ENCODE results near the gene STRN3. TPM values are rescaled to one million over a fixed set of nuclear protein-coding genes. Genes with fewer than 3 reads are reported as not detected.
A peak's percentile ranks its signal among the peaks of the same experiment; 100 is the strongest.
"Not testable (repeated sequence)": the region's sequence is repeated elsewhere in the genome, so short reads cannot be mapped to it uniquely, and the experiment has no call there.

The STRN3 gene
- total RNA-seq, 1 donor from 2014 or later: 86.4 TPM

DNA sequence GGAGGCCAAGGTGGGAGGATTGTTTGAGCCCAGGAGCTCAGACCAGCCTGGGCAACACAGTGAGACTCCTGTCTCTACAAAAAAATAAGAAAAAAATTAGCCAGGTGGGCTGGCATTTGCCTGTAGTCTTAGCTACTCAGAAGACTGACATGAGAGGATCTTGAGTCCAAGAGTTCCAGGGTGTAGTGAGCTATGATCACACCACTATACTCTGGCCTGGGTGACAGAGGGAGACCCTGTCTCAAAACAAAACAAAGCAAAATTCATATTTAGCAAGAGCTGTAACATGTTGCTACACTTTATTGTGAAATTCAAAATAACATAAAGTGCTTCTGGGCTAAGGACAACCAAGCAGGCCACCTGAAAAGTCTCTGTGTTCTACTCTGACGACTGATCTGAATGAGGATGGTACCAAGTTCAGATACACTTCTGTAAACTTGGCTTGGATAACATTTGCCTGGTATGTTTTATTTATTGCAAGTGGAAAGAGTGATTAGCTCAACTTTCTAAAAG, 11.6 kb upstream of the STRN3 start:
- DNase-seq: no peak

DNA sequence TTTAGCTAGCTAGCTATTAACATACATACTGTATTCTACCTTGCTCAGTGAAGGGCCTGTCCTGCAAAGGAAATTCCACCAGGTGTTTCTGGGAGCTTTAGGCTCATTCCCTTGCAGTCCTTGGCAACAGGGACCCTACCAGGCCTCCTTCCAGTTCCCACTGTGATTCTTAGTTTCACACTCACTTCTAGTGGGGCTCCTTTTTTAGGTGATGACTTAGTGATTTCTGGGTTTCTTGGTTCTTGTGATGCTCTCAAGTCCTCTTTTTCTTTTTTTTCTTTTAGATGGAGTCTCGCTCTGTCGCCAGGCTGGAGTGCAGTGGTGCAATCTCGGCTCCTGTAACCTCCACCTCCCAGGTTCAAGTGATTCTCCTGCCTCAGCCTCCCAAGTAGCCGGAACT, 10.4 kb upstream of the STRN3 start:
- DNase-seq: no peak

DNA sequence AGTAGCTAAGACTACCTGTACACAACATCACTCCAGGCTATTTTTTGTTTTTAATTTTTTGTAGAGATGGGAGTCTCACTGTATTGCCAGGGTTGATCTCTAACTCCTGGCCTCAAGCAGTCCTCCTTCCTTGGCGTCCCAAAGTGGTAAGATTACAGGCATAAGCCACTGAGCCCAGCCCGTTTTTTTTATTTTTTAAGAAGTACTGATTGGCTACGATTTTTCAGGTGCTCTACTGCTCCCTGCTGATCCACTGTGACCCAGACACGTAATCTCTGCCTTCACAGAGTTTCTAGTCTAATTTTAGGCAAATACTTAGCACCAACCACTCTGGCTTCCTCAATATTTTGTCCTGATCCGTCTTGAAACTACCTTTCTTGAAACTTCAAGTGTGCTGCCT, 4.3 kb upstream of the STRN3 start:
- no peak for DNase-seq

DNA sequence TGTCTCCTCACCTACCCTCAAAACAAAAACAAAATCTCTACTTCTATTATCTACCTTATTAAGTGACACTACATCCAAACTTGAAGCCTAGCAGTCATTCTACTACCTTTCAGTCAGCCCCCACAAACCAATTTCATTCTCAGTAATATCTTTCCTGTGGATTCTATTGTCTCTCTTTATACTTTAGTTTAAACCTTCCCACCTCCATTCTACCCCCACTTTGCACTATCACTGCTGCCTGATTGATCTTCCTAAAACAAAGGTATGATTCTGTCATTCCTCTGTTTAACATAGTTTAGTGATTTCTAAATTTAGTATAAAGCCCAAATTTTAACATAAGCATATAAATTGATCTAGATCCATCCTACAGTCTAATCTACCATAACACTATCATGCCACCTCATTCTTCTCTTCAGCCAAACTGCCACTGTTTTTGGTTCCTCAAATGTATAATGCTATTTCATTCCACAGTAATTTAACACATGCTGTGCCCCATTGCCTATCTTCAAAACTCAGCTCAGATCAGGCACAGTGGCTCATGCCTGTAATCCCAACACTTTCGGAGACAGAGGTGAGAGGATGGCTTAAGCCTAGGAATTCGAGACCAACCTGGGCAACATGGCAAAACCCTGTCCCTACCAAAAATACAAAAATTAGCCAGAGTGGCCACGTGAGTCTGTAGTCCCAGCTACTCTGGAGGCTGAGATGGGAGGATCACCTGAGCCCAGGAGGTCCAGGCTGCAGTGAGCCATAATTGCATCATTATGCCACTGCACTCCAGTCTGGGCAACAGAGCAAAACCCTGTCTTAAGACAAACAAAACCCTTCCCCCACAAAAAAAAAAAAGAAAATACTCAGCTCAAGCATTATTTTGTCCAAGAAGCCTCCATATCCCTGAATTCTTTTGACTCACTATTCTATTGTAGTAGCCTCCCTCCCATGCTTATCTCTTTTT, 3.1 kb upstream of the STRN3 start:
- no peak for DNase-seq

DNA sequence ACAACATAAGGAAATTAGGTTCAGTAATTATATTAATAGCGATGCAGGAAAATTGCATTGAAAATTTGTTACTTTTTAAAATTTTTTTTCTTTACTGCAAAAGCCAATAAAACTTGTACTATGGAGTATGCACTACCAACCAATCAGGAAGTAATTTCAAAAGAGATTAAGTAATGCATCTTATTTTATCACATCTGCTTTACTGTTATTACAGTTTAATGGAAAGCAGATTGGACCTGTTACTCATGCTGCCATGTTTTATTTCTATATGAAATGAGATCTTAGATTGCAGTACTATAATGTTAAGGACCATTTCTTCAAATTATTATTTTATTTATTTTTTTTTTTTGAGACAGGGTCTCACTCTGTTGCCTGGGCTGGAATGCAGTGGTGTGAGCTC, 1.7 kb upstream of the STRN3 start:
- no peak for DNase-seq

DNA sequence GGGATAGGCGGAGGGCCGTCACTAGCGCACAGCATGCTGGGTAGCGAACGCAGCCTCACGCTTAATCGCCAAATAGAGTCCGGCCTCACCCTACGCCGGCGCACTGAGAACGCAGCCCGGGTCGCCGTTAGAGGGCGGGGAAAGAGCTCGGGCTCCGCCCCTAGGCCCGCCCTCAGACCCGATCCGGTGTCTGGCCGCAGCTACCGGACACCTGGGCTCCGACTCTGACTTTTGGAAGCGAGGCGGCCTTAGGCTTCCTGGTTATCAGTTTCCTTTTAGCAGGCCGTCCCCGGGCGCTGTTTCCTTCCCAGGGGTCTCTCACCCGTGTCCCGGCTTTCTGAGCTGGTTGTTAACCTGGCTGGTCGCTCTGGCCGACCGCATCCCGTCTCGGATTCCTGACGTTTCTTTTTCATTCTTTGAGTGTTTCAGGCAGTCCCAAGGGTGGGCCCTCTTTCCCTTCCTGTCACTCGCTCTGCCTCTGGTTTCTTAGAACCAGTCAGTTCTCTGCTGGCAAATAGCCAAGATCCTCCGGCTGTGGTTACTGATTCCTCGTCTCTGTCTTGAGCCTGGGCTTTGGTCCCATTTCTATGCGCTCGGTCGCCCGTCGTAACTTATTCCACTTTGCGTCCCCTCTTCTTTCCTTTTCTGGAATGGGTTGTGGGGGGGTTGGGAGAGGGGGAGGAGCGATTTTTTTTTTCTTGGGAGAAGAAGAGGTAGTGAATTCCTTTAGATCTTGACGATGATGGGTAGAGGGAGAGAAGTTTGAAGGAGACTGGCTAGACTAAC, 464 bp upstream of the STRN3 start:
- peak; percentile 99 for DNase-seq

DNA sequence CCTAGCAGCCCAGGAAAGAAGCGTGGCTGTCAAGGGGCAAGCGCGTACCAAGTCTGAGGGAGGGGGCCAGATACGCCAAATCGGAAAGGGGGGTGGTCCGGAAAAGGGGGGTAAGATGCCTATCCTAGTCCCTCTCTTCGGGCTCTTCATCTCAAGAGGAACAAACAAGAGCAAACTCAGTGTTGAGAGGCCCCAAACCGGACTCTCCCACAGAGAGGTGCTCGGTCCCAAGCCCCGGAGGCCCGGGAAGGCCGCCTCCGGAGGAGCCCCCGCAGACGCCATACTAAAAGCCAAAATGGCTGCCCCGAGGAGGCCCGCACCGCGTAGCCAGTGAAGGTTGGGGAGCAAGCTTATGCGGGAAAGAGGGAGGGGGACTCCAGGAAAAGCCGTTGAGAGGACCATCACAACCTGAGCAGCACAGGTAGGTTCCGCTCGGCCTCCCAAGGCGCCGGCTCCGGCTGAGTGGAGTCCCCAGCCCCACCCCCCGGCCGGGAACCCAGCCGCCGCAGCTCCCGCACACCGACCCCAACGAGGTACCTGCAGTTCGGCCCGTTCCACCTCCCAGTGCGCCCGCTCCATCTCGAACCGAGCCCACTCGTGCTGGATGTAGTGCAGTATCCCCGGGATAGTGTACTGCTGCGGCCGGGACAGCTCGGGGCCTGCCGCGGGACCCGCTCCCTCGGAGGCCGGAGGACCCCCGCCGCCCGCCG, 657 bp downstream of the STRN3 start, which contains the start of gene AP4S1:
Gene AP4S1, plus strand, starts transcription at position 283 of the 710 bp plus-strand sequence. CDS start 40,548 bp downstream, outside the sequence.
- peak; percentile 68 for DNase-seq

DNA sequence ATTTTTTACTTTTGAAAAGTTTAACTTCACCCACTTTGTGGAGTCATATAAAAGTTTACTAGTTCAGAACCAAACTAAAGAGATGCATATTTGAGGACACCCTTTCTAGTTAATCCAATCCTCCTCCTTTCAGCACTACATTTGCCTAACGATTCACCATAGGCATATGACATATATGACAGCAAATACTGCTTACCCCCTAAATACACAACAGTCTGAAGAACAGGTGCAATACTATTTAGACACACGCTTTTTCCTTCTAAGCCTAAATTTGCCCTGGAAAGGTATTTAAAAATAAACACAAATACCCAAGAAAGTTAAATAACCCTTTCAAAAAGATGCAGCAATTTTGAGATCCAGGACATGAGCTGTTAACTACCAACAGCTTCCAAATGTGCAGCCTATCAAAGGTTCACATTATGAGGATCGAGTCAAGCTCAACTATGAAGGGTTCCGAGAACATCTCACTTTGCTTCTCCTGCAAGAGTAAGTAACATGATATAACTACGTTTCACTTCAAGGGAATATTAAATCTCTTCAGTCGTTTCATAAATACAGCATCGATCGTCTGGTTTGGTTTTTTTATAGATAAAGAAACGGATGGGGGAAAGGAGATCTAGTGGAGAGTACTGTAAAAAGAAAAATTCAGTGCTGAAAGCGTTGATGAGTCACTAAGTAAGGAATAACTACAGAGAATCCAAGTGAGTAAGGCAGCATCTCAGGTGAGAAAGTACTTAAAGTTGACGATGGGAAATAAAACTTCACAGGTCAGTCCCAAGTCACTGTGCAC, 1.4 kb downstream of the STRN3 start:
- no peak for DNase-seq

DNA sequence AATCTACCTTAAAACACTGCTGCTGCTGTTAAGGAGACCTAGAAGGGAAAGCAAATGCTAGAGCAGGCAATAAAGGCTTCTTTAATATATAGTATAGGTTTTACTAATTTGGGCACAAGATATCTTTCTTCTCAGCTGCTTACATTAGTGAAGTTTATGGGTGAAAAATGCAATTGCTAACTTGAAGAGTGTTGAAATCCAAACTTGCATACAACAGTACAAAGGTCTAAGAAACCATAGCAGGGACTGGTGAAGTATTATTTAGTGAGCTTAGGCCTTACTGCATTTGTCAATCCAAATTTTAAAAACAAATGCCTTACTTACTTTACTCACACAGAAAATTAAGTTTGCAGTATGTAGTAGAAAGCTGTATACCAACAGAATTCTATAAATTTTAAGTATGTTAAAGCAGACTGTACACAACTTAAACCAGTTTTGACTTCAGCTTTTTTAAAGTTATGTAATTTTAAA, 2.1 kb downstream of the STRN3 start:
- no peak for DNase-seq

DNA sequence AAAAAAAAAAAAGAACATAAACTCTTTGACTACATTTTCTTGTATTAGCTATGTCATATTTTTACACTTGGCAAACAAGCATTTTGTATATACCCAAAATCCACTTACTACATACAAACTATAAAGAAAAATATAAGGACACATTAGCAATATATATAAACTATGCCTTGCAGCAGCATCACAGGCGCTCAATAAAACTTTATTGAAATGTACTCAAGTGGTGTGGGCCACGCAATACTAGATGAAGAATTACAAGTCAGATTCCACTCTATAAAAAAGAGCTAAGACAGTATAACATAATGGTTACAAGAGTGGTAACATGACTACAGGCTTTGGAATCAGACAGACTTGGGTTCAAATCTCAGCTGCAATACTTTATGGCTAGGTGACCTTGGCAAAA, 3.8 kb downstream of the STRN3 start:
- no peak for DNase-seq

DNA sequence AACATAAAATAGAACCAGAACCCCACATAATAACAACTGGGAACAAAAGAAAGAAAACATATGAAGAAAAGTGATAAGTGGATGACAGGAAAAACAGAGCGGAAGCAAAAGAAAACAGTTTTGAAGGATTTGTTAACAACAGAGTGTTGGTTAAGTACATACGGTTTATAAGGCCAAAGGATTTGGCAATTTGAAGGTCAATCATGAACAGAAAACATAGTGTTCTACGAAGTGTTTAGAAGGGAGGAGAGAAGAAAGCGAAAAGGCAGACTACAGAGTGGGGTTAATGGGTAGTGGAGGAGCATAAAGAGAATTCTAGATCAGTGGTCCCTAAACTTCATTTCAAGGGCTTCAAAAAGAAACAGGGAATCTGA, 4.6 kb downstream of the STRN3 start:
- no peak for DNase-seq

DNA sequence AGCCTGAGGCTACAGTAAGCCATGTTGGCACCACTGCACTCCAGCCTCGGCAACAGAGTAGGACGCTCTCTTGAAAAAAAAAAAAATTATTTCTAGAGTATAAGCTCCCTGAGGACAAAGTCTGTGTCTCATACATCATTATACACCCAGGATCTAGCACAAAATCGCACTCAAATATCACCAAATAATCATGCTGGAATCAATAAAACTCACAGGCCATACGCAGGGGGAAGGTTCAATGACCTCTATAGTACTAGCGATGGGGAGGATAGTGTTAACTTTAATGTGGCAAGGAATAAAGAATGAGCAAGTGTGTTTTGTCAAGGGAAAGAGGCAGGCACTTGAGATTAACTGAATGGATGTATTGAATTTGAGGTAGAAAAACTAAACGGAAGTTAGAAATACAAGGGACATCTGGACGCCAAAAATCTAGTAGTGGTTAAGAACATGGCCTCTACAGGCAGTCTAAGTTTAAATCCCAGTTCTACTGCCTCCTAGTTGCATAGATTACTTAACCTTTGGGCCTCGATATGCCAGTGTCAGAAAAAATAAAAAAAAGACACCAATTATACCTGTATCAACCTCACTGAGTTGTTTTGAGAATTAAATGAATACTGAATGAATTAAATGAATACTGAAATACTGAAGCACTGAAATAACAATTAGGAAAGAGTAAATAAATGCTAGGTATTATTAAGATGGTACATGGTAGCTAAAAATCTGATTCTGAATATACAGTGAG, 5.2 kb downstream of the STRN3 start:
- no peak for DNase-seq

DNA sequence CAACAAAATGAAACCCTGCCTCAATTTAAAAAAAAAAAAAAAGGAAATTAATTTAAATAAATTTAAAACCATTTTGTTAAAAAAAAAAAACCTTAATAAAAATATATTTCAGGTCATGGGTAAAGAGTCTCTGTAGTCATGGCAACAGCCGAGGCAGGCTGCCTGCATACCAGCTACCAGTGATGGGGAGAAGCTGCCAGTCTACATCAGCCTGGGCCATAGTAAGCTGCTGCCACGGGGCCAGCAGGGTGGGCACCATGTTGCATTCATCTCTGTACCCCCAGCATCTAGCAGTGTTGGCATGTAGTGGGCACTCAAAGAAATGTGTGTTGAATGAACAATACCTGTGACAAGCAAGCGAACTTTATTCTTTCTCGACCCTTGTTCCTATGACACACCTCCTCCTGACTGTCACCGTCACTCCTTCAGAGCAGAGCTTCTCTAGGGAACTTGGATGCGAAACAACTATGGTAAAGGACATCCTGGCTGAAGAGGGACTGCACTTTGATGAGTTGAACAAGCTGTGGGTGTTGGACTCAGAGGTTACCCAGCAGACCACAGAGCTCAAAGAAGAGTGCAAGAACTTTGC, 8.0 kb downstream of the STRN3 start:
- no peak for DNase-seq

DNA sequence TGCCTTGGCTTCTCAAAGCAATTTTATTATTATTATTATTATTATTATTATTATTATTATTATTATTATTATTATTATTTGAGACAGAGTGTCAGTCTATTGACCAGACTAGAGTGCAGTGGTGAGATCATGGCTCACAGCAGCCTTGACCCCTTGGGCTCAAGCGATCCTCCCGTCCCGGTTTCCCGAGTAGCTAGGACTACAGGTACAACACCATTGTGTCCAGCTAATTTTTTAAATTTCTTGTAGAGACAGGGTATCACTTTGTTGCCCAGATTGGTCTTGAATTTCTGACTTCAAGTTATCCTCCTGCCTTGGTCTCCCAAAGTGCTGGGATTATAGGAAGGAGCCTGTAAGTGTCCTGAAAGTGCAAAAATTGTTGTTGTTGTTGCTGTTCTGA, 12.3 kb downstream of the STRN3 start:
- no peak for DNase-seq

DNA sequence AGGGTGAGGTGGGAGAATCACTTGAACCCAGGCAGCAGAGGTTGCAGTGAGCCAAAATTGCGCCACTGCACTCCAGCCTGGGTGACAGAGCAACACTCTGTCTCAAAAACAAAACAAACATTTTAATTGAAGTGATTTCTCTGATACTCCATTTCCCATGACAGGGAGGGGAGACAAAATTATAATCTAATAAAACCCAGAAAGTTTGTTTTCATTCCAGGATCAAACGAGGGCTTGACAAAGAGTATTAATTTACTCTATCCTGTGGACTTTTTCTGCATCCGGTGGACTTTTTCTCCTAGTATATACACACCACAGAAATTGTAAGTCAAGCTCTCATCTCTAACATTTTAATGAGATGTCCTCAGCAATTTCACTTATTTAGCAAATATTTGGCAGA, 15.2 kb downstream of the STRN3 start:
- DNase-seq: no peak

DNA sequence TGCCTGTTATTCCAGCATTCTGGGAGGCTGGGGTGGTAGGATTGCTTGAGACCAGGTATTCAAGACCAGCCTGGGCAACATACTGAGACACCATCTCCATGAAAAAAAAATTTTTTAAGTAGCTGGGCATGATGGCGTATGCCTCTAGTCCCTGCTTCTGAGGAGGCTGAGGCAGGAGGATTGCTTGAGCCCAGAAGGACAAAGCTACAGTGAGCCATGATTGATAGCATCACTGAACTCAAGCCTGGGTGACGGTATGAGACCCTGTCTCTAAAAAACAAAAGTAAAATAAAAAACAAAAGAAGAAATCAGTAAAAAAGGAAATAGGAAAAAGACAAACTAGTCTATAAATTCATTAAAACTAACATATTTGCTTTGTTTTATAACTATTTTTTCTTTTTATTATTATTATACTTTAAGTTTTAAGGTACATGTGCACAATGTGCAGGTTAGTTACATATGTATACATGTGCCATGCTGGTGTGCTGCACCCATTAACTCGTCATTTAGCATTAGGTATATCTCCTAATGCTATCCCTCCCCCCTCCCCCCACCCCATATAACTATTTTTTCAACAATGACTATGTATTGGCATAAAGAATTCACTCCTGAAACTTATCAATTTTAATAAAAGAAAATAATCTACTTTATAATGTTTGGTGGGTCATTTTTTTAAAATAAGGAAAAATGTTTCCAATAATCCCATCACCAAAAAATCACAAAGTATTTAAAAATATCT, 16.2 kb downstream of the STRN3 start:
- no peak for DNase-seq

DNA sequence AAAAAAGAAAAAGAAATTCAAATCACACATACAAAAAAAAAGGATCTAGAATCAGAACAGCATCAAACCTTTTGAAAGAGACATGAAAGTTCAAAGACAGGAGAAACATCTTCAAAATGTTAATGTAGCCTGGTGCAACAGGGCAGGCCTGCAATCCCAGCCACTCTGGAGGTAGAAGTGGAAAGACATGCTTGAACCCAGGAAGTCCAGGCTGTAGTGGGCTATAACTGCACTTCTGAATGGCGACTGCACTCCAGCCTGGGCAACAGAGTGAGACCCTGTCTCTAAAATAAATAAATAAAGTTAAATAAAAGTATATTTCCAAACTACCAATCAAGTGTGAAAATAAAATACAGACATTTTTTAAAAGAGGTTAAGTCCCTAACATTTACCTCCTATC, 19.5 kb downstream of the STRN3 start:
- no peak for DNase-seq

DNA sequence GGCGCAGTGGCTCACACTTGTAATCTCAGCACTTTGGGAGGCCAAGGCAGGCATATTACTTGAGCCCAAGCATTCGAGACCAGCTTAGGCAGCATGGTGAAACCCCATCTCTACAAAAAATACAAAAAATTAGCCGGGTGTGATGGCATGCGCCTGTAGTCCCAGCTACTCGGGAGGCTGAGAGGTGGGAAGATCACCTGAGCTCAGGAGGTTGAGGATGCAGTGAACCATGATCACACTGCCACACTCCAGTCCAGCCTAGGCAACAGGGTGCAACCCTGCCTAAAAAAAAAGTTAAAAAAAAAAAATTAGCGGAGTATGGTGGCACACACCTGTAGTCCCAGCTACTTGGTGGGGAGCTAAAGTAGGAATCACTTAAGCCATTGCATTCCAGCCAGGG, 22.2 kb downstream of the STRN3 start:
- not testable (repeated sequence) for DNase-seq

DNA sequence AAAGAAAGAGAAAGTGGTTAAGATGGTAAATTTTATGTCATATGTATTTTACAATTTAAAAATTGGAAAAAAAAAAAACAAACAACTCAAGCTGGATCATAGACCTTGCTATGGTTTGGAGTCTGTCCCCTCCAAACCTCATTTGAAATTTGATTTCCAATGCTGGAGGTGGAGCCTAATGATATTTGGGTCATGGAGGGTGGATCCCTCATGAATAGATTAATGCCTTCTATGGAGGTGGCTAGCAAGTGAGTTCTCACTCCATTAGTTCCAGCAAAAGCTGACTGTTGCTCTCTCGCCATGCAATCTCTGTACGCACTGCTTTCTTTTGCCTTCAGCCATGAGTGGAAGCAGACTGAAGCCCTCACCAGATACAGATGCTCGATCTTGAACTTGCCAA, 22.9 kb downstream of the STRN3 start:
- DNase-seq: no peak

DNA sequence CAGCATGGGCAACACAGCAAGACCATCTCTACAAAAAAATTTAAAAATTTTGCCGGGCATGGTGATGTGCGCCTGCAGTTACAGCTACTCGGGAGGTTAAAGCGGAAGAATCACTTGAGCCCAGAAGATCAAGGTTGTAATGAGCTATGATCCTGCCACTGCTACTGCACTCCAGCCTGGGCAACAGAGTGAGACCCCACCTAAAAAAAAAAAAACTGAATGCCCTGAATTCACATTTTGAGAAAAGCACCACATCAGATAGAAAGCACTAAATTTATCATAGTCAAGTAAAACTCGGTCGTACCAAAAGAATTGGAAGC, 24.9 kb downstream of the STRN3 start:
- DNase-seq: no peak
